Measurements from ENCODE around the gene PDK2.

DNA sequence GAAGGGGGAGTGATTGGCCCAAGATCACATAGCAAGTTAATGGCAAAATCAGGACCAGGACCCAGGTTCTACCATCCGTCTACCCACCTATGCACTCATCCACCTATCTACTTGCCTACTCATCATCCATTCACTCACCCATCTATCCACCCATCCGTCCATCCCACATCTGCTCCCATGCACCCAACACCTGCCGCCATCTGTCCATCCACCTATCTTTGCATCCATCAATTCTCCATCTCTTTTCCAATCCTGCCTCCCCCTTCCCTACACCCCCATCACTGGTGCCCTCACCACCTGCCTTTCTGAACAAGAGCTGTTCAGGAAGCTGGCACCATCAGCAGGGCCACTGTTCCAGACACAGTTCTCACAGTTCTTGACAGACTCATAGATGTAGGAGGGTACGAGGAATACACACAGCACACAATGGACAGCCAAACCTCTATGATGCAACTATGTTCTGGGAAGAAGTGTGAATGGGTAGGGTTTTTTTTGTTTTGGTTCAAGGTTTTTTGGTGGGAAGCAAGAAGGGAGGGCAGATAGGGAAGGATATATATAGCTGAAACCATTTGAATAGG lies 30.4 kb downstream of the PDK2 start:
- TF ChIP-seq NRF1 (conservative IDR thresholded peaks at IDR 0.05; ENCODE audit: low read depth, low read length) (no peak), CHD1 (IDR thresholded peaks at IDR 0.05; ENCODE audit: low read depth, low read length) (no peak), SMAD1 (IDR thresholded peaks at IDR 0.05; ENCODE audit: low read depth, partially characterized antibody) (no peak), FOS (IDR thresholded peaks at IDR 0.05; ENCODE audit: borderline replicate concordance, extremely low read depth, insufficient read length) (no peak), TCF12 (IDR thresholded peaks at IDR 0.05; ENCODE audit: low read depth, low read length) (no peak), JUNB (IDR thresholded peaks at IDR 0.05) (no peak)
- TF ChIP-seq, protein P1, sequence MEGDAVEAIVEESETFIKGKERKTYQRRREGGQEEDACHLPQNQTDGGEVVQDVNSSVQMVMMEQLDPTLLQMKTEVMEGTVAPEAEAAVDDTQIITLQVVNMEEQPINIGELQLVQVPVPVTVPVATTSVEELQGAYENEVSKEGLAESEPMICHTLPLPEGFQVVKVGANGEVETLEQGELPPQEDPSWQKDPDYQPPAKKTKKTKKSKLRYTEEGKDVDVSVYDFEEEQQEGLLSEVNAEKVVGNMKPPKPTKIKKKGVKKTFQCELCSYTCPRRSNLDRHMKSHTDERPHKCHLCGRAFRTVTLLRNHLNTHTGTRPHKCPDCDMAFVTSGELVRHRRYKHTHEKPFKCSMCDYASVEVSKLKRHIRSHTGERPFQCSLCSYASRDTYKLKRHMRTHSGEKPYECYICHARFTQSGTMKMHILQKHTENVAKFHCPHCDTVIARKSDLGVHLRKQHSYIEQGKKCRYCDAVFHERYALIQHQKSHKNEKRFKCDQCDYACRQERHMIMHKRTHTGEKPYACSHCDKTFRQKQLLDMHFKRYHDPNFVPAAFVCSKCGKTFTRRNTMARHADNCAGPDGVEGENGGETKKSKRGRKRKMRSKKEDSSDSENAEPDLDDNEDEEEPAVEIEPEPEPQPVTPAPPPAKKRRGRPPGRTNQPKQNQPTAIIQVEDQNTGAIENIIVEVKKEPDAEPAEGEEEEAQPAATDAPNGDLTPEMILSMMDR (IDR thresholded peaks at IDR 0.05 in 2 of 3, conservative IDR thresholded peaks at IDR 0.05 in 1 of 3; ENCODE audit: control insufficient read depth in 2 of 3, extremely low read depth in 1 of 3, insufficient read depth in 1 of 3, low read depth in 3 of 3, low read length in 3 of 3), result no peak
